SK-N-MC (cell line): ENCODE measurements around the gene PLPP4.
"Not testable (repeated sequence)": the region's sequence is repeated elsewhere in the genome, so short reads cannot be mapped to it uniquely, and the experiment has no call there.

ENCODE experiments used
- DNase-seq: peaks from one replicate; pipeline ENCODE4 v3.0.0-alpha.2; 2011; ENCODE audit warnings: low read depth, low spot score
- H3K27ac ChIP-seq: fragments of 200-600 bp; sonication (generic); 2 replicates; pipeline ENCODE4 v1.5.1; 2016; ENCODE audit warnings: mixed run types
- H3K36me3 ChIP-seq: fragments of 200-600 bp; sonication (generic); 2 replicates; pipeline ENCODE4 v1.6.1; 2017; ENCODE audit warnings: antibody characterized with exemption, low read length, mixed read lengths; ENCODE audit not compliant: insufficient read depth
- H3K4me3 ChIP-seq: fragments of 200-600 bp; sonication (generic); 2 replicates; pipeline ENCODE4 v1.5.1; 2016
- H3K9ac ChIP-seq: fragments of 200-600 bp; sonication (generic); 2 replicates; pipeline ENCODE4 v1.8.0; 2017; ENCODE audit warnings: mixed run types, mixed read lengths; ENCODE audit not compliant: insufficient read length
- H3K9me3 ChIP-seq: fragments of 200-600 bp; sonication (generic); 2 replicates; pipeline ENCODE4 v1.6.1; 2017; ENCODE audit warnings: low read depth, mild to moderate bottlenecking, antibody characterized with exemption, low read length, moderate library complexity, mixed read lengths
- EZH2 ChIP-seq: fragments of 200-600 bp; sonication (generic); IDR thresholded peaks from one replicate; pipeline ENCODE4 v1.6.1; 2017; ENCODE audit warnings: antibody characterized with exemption
- FOXP2 ChIP-seq: optimal IDR thresholded peaks from 2 replicates; pipeline ENCODE3; 2011; ENCODE audit warnings: mild to moderate bottlenecking, moderate library complexity; ENCODE audit not compliant: insufficient read depth; ENCODE audit errors: extremely low read length, control extremely low read depth
- POLR2AphosphoS5 ChIP-seq: IDR thresholded peaks from 2 replicates; pipeline ENCODE4 v1.6.1; 2012; ENCODE audit warnings: mild to moderate bottlenecking, low read depth, low read length, borderline replicate concordance

The PLPP4 gene

GRCh38 chr10:120486671-120487205, 29.7 kb downstream of the PLPP4 start:
- Histone ChIP-seq H3K36me3 (no peaks in the 10 kb centered on the region), H3K27ac (no peak overlapping the region)

GRCh38 chr10:120490288-120490687, 33.3 kb downstream of the PLPP4 start:
- Histone ChIP-seq H3K9ac (no peak overlapping the region), H3K9me3 (no peaks in the 10 kb centered on the region), H3K36me3 (no peaks in the 10 kb centered on the region), H3K4me3 (no peak overlapping the region), H3K27ac (no peak overlapping the region)
- no peak for DNase-seq
- TF ChIP-seq EZH2, result no peak
- TF ChIP-seq POLR2AphosphoS5, result no peak
- TF ChIP-seq FOXP2, result no peak

More at GRCh38 chr10:120486671-120487205, 29.7 kb downstream of the PLPP4 start:
- DNase-seq, result no peak
- Histone ChIP-seq H3K9me3 (no peaks in the 10 kb centered on the region), H3K4me3 (no peak overlapping the region), H3K9ac (no peak overlapping the region)
- no peak for TF ChIP-seq EZH2
- no peak for TF ChIP-seq POLR2AphosphoS5
- TF ChIP-seq FOXP2, result no peak

- H3K9ac ChIP-seq, result no peak overlapping the region
- DNase-seq, result no peak
Measured at GRCh38 chr10:120492346-120492745, 35.3 kb downstream of the PLPP4 start.

GRCh38 chr10:120493411-120494312, 36.6 kb downstream of the PLPP4 start:
- no peak for TF ChIP-seq EZH2
- no peak for TF ChIP-seq POLR2AphosphoS5
- TF ChIP-seq FOXP2, result no peak

More at GRCh38 chr10:120492346-120492745, 35.3 kb downstream of the PLPP4 start:
- no peaks in the 10 kb centered on the region for H3K9me3 ChIP-seq
- no peak for TF ChIP-seq POLR2AphosphoS5
- TF ChIP-seq FOXP2, result no peak
- TF ChIP-seq EZH2, result no peak
- H3K27ac ChIP-seq, result no peak overlapping the region
- no peak overlapping the region for H3K4me3 ChIP-seq
- H3K36me3 ChIP-seq, result no peaks in the 10 kb centered on the region

GRCh38 chr10:120494313-120494710, 37.3 kb downstream of the PLPP4 start:
- Histone ChIP-seq H3K36me3 (no peaks in the 10 kb centered on the region), H3K27ac (no peak overlapping the region), H3K9me3 (no peaks in the 10 kb centered on the region), H3K9ac (no peak overlapping the region), H3K4me3 (no peak overlapping the region)
- no peak for TF ChIP-seq EZH2
- no peak for TF ChIP-seq POLR2AphosphoS5
- TF ChIP-seq FOXP2, result no peak
- no peak for DNase-seq

More at GRCh38 chr10:120493411-120494312, 36.6 kb downstream of the PLPP4 start:
- no peak for DNase-seq
- H3K9ac ChIP-seq, result no peak overlapping the region
- no peak overlapping the region for H3K4me3 ChIP-seq
- H3K36me3 ChIP-seq, result no peaks in the 10 kb centered on the region
- H3K9me3 ChIP-seq, result no peaks in the 10 kb centered on the region
- no peak overlapping the region for H3K27ac ChIP-seq

- Histone ChIP-seq H3K9ac (no peak overlapping the region), H3K27ac (no peak overlapping the region), H3K36me3 (no peaks in the 10 kb centered on the region), H3K4me3 (no peak overlapping the region), H3K9me3 (no peaks in the 10 kb centered on the region)
- TF ChIP-seq POLR2AphosphoS5 (no peak), FOXP2 (no peak), EZH2 (no peak)
- DNase-seq, result no peak
Measured at GRCh38 chr10:120495226-120496009, 38.4 kb downstream of the PLPP4 start.

- H3K9me3 ChIP-seq, result no peaks in the 10 kb centered on the region
- TF ChIP-seq EZH2 (no peak), FOXP2 (no peak), POLR2AphosphoS5 (no peak)
- no peaks in the 10 kb centered on the region for H3K36me3 ChIP-seq
- H3K9ac ChIP-seq, result no peak overlapping the region
- no peak overlapping the region for H3K4me3 ChIP-seq
- H3K27ac ChIP-seq, result no peak overlapping the region
- DNase-seq, result no peak
Measured at GRCh38 chr10:120499883-120500282, 42.9 kb downstream of the PLPP4 start.

GRCh38 chr10:120503689-120504088, 46.7 kb downstream of the PLPP4 start:
- no peaks in the 10 kb centered on the region for H3K9me3 ChIP-seq
- H3K27ac ChIP-seq, result no peak overlapping the region
- H3K36me3 ChIP-seq, result no peaks in the 10 kb centered on the region
- H3K4me3 ChIP-seq, result no peak overlapping the region
- no peak for TF ChIP-seq POLR2AphosphoS5
- no peak for TF ChIP-seq FOXP2
- no peak for TF ChIP-seq EZH2
- no peak for DNase-seq
- no peak overlapping the region for H3K9ac ChIP-seq

- H3K9me3 ChIP-seq, H3K4me3 ChIP-seq, H3K36me3 ChIP-seq, H3K9ac ChIP-seq, DNase-seq, H3K27ac ChIP-seq: not testable (repeated sequence)
Measured at GRCh38 chr10:120504227-120504626, 47.2 kb downstream of the PLPP4 start.
